IPS-15b (cell line): ENCODE measurements around the gene DGKB.

Source experiments
- H3K27me3 ChIP-seq: one replicate; pipeline ENCODE4 v1.6.1; 2013; ENCODE audit warnings: low read length; ENCODE audit not compliant: control insufficient read depth, insufficient read depth
- H3K36me3 ChIP-seq: one replicate; pipeline ENCODE4 v1.6.1; 2013; ENCODE audit warnings: low read length; ENCODE audit not compliant: control insufficient read depth, insufficient read depth
- H3K4me1 ChIP-seq: one replicate; pipeline ENCODE4 v1.6.1; 2013; ENCODE audit warnings: mild to moderate bottlenecking, low read length; ENCODE audit not compliant: control insufficient read depth, insufficient read depth
- H3K4me3 ChIP-seq: one replicate; pipeline ENCODE4 v1.5.1; 2013; ENCODE audit warnings: low read depth, low read length
- H3K9ac ChIP-seq: one replicate; pipeline ENCODE4 v1.6.1; 2013; ENCODE audit warnings: low read depth, mild to moderate bottlenecking, low read length
- H3K9me3 ChIP-seq: one replicate; pipeline ENCODE4 v1.6.1; 2013; ENCODE audit warnings: mild to moderate bottlenecking, low read length; ENCODE audit not compliant: control insufficient read depth, insufficient read depth

The DGKB gene

GRCh38 chr7:14899030-14899429, 3.5 kb downstream of the DGKB start:
- Histone ChIP-seq H3K4me3 (no peak overlapping the region), H3K9me3 (no peaks in the 10 kb centered on the region), H3K4me1 (peaks cover 5% of the 10 kb centered on the region), H3K9ac (no peak overlapping the region), H3K36me3 (no peaks in the 10 kb centered on the region), H3K27me3 (peaks cover 19% of the 10 kb centered on the region)

GRCh38 chr7:14896461-14896860, 6.1 kb downstream of the DGKB start:
- H3K9me3 ChIP-seq = no peaks in the 10 kb centered on the region

GRCh38 chr7:14894826-14895225, 7.7 kb downstream of the DGKB start:
- no peaks in the 10 kb centered on the region for H3K27me3 ChIP-seq
- no peaks in the 10 kb centered on the region for H3K36me3 ChIP-seq
- no peak overlapping the region for H3K4me3 ChIP-seq
- no peak overlapping the region for H3K9ac ChIP-seq
- H3K9me3 ChIP-seq = no peaks in the 10 kb centered on the region
- no peaks in the 10 kb centered on the region for H3K4me1 ChIP-seq

More at GRCh38 chr7:14896461-14896860, 6.1 kb downstream of the DGKB start:
- Histone ChIP-seq H3K4me1 (no peaks in the 10 kb centered on the region), H3K36me3 (no peaks in the 10 kb centered on the region), H3K27me3 (no peaks in the 10 kb centered on the region), H3K4me3 (no peak overlapping the region), H3K9ac (no peak overlapping the region)

GRCh38 chr7:14892961-14893360, 9.6 kb downstream of the DGKB start:
- Histone ChIP-seq H3K9ac (no peak overlapping the region), H3K4me1 (no peaks in the 10 kb centered on the region), H3K9me3 (no peaks in the 10 kb centered on the region), H3K36me3 (no peaks in the 10 kb centered on the region), H3K4me3 (no peak overlapping the region), H3K27me3 (no peaks in the 10 kb centered on the region)

GRCh38 chr7:14891289-14891688, 11.3 kb downstream of the DGKB start:
- H3K9me3 ChIP-seq = no peaks in the 10 kb centered on the region
- no peaks in the 10 kb centered on the region for H3K27me3 ChIP-seq
- no peak overlapping the region for H3K9ac ChIP-seq
- H3K4me1 ChIP-seq = no peaks in the 10 kb centered on the region
- no peaks in the 10 kb centered on the region for H3K36me3 ChIP-seq
- no peak overlapping the region for H3K4me3 ChIP-seq

- H3K9me3 ChIP-seq = no peaks in the 10 kb centered on the region
- no peaks in the 10 kb centered on the region for H3K27me3 ChIP-seq
- H3K4me3 ChIP-seq = no peak overlapping the region
- no peaks in the 10 kb centered on the region for H3K36me3 ChIP-seq
- no peaks in the 10 kb centered on the region for H3K4me1 ChIP-seq
- H3K9ac ChIP-seq = no peak overlapping the region
These were observed 13.6 kb downstream of the DGKB start for GRCh38 chr7:14888962-14889361.

- H3K4me1 ChIP-seq = no peaks in the 10 kb centered on the region
- H3K9ac ChIP-seq = no peak overlapping the region
- no peaks in the 10 kb centered on the region for H3K27me3 ChIP-seq
- no peaks in the 10 kb centered on the region for H3K36me3 ChIP-seq
- no peaks in the 10 kb centered on the region for H3K9me3 ChIP-seq
- no peak overlapping the region for H3K4me3 ChIP-seq
These were observed 16.0 kb downstream of the DGKB start for GRCh38 chr7:14886533-14886932.

GRCh38 chr7:14875941-14876587, 26.5 kb downstream of the DGKB start:
- H3K36me3 ChIP-seq = no peaks in the 10 kb centered on the region
- H3K27me3 ChIP-seq = no peaks in the 10 kb centered on the region
- H3K4me1 ChIP-seq = no peaks in the 10 kb centered on the region
- no peaks in the 10 kb centered on the region for H3K9me3 ChIP-seq
- no peak overlapping the region for H3K4me3 ChIP-seq
- no peak overlapping the region for H3K9ac ChIP-seq

- Histone ChIP-seq H3K36me3 (no peaks in the 10 kb centered on the region), H3K9me3 (no peaks in the 10 kb centered on the region), H3K9ac (no peak overlapping the region), H3K4me1 (no peaks in the 10 kb centered on the region), H3K4me3 (no peak overlapping the region), H3K27me3 (no peaks in the 10 kb centered on the region)
These were observed 30.7 kb downstream of the DGKB start for GRCh38 chr7:14871880-14872279.

- Histone ChIP-seq H3K27me3 (no peaks in the 10 kb centered on the region), H3K9me3 (no peaks in the 10 kb centered on the region)
These were observed 32.2 kb downstream of the DGKB start for GRCh38 chr7:14870394-14870793.

GRCh38 chr7:14868937-14869336, 33.6 kb downstream of the DGKB start:
- no peak overlapping the region for H3K9ac ChIP-seq
- no peak overlapping the region for H3K4me3 ChIP-seq
- no peaks in the 10 kb centered on the region for H3K9me3 ChIP-seq
- no peaks in the 10 kb centered on the region for H3K27me3 ChIP-seq
- H3K36me3 ChIP-seq = no peaks in the 10 kb centered on the region
- H3K4me1 ChIP-seq = no peaks in the 10 kb centered on the region

More at GRCh38 chr7:14870394-14870793, 32.2 kb downstream of the DGKB start:
- no peaks in the 10 kb centered on the region for H3K36me3 ChIP-seq
- H3K9ac ChIP-seq = no peak overlapping the region
- H3K4me1 ChIP-seq = no peaks in the 10 kb centered on the region
- no peak overlapping the region for H3K4me3 ChIP-seq

GRCh38 chr7:14861456-14861855, 41.1 kb downstream of the DGKB start:
- Histone ChIP-seq H3K4me3 (no peak overlapping the region), H3K4me1 (no peaks in the 10 kb centered on the region), H3K27me3 (no peaks in the 10 kb centered on the region), H3K9ac (no peak overlapping the region), H3K9me3 (no peaks in the 10 kb centered on the region), H3K36me3 (no peaks in the 10 kb centered on the region)
